Thyroid gland (tissue), 4 donors: Measurements from ENCODE around the gene CCDC78. TPM values are rescaled to one million over a fixed set of nuclear protein-coding genes. Genes with fewer than 3 reads are reported as not detected.

ENCODE experiments used
- DNase-seq, 2 donors: peaks; one replicate each; pipeline ENCODE4 v3.0.0-alpha.2; 2019
- H3K27ac ChIP-seq, 3 donors: fragments of 200-600 bp; sonication (generic); 1 replicate in 2 of 3; 2 replicates in 1 of 3; pipeline ENCODE4 v1.5.1; 2016 to 2019; ENCODE audit warnings: mild to moderate bottlenecking in 1 of 3, moderate library complexity in 1 of 3
- H3K27me3 ChIP-seq: fragments of 200-600 bp; sonication (generic); one replicate; pipeline ENCODE4 v1.5.1; 2019
- H3K36me3 ChIP-seq, 2 donors: fragments of 200-600 bp; sonication (generic); one replicate each; pipeline ENCODE4 v1.5.1; 2016 to 2019
- H3K4me1 ChIP-seq, 2 donors: fragments of 200-600 bp; sonication (generic); one replicate each; pipeline ENCODE4 v1.5.1; 2017 to 2019
- H3K4me3 ChIP-seq, 3 donors: fragments of 200-600 bp; sonication (generic); replicated peaks in 1 of 3; 1 replicate in 2 of 3; 2 replicates in 1 of 3; pipeline ENCODE4 v1.5.1; 2016; ENCODE audit warnings: mild to moderate bottlenecking in 1 of 3
- H3K9me3 ChIP-seq: fragments of 200-600 bp; sonication (generic); one replicate; pipeline ENCODE4 v1.5.1; 2017
- POLR2A ChIP-seq, 2 donors: fragments of 450-650 bp; IDR thresholded peaks; one replicate each; pipeline ENCODE4 v1.6.1; 2017; ENCODE audit warnings: antibody characterized with exemption in 2 of 2, mild to moderate bottlenecking in 2 of 2, moderate library complexity in 1 of 2
- WGBS, 2 donors: methylation state at CpG; one replicate each; pipeline ENCODE4 v1.1.5; 2017; 5-methylcytosine and 5-hydroxymethylcytosine counted together
- intact Hi-C: fragments of 100-400 bp; cut with DNase I; formaldehyde crosslinking; loops from one replicate; pipeline ENCODE4 v1.15.1; 2023
- total RNA-seq, 4 donors: library from RNA; depleted of rRNA; stranded (reverse); fragments of >200 nt; gene quantifications; one replicate each; pipeline ENCODE4 v1.2.3, GENCODE V29; 2016
- TF ChIP-seq, protein P1 (sequence below), 6 experiments: fragments of 200-600 bp in 3 of 6; fragments of 450-650 bp in 3 of 6; sonication (generic) in 3 of 6; IDR thresholded peaks; one replicate each; pipeline ENCODE4 v1.5.1; 2016 to 2019; ENCODE audit warnings: antibody characterized with exemption in 6 of 6, mild to moderate bottlenecking in 2 of 6, inconsistent platforms in 1 of 6, moderate library complexity in 1 of 6

Gene CCDC78
- total RNA-seq, 4 donors from 2014 or later, result 0.27 TPM; not detected in 3

DNA sequence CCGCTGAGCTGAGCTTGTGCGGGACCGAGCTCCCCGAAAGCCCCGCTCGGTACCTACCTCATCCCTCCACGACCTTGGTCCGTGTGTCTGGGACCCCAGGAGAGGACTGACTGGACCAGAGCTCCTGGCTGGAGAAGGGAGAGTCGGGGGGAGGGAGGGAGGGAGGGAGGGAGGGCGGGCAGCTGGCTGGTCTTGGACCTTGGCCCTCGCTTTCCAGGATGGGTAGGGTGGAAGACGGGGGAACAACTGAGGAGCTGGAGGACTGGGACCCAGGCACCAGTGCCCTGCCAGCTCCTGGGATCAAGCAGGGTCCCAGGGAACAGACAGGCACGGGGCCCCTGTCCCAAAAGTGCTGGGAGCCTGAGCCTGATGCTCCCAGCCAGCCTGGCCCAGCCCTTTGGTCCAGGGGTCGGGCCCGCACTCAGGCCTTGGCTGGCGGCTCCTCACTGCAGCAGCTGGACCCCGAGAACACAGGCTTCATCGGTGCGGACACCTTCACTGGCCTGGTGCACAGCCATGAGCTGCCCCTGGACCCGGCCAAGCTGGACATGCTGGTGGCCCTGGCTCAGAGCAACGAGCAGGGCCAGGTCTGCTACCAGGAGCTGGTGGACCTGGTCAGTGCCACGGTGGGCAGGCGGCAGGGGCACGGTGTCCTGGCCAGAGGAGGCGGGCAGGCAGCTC is 50.2 kb downstream of the CCDC78 start:
- TF ChIP-seq POLR2A (IDR thresholded peaks at IDR 0.05), result no peak
- TF ChIP-seq, protein P1, sequence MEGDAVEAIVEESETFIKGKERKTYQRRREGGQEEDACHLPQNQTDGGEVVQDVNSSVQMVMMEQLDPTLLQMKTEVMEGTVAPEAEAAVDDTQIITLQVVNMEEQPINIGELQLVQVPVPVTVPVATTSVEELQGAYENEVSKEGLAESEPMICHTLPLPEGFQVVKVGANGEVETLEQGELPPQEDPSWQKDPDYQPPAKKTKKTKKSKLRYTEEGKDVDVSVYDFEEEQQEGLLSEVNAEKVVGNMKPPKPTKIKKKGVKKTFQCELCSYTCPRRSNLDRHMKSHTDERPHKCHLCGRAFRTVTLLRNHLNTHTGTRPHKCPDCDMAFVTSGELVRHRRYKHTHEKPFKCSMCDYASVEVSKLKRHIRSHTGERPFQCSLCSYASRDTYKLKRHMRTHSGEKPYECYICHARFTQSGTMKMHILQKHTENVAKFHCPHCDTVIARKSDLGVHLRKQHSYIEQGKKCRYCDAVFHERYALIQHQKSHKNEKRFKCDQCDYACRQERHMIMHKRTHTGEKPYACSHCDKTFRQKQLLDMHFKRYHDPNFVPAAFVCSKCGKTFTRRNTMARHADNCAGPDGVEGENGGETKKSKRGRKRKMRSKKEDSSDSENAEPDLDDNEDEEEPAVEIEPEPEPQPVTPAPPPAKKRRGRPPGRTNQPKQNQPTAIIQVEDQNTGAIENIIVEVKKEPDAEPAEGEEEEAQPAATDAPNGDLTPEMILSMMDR (IDR thresholded peaks at IDR 0.05), result no peak
- WGBS, 2 donors, result 57 to 61% methylated on average over 4 to 12 of the region's 25 CpGs
- Histone ChIP-seq H3K4me3 (no peak overlapping the region), H3K36me3 (peaks cover 19 to 26% of the 10 kb centered on the region in 2 donors), H3K4me1 (peaks cover 15 to 22% of the 10 kb centered on the region in 2 donors), H3K9me3 (no peaks in the 10 kb centered on the region), H3K27me3 (no peaks in the 10 kb centered on the region), H3K27ac (no peak overlapping the region)
- DNase-seq, result no peak
- intact Hi-C loops, result no loop called here

DNA sequence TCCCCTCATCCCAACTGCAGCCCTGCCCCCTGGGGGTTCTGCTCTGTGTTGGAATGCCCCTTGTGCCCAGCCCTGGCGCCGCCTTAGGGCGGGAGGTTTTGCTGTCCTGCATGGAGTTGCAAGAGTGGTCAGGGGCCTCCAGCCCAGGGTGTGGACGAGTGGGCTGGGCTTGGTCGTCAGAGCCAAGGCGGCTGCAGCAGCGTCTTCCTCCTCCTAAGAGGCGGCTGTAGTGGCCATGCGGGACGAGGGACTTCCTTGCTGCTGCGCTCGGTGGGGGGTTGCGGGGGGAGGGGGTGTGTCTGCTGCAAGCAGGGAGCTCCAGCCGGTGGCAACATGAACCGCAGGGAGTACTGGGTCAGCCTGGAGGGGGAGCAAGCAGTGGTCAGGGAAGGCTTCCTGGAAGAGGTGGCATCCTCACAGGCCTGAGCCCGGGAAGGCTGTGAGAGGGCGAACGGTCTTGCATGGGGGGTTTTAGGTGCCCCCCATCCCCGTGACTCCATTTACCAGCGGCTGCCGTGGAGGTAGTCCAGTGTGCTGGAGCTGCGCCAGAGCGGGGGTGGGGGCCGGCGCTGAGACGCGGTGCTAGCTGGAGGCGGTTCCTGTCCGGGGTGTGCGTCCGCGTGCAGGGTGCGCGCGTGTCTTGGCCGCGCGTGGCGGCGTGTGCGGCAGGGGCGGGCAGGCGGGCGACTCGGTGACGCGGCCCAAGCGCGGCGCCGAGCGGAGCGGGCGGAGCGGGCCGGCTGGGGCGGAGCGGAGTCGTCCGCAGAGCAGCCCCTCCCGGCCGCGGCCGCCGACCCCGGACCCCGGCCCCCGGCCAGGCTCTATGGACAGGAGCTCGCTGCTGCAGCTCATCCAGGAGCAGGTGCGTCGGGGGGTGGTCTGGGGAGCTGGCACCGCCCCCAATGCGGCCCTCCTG is 51.0 kb downstream of the CCDC78 start, which contains the start of gene RHBDL1:
Gene RHBDL1, plus strand, starts transcription at position 704 of the 916 bp plus-strand sequence. Its CDS starts 120 bp downstream, at position 824.
- Histone ChIP-seq H3K4me1 (peaks cover 11 to 20% of the 10 kb centered on the region in 2 donors), H3K4me3 (no peak within 1 kb of the TSS), H3K36me3 (peaks cover 27 to 34% of the 10 kb centered on the region in 2 donors), H3K27ac (no peak within 1 kb of the TSS), H3K9me3 (no peaks in the 10 kb centered on the region), H3K27me3 (no peaks in the 10 kb centered on the region)
- WGBS, 2 donors, result 14 to 29% methylated on average over 11 to 14 of the region's 73 CpGs
- DNase-seq, result peak; percentile 38 to 42
- intact Hi-C loops, result no loop called here
- TF ChIP-seq, protein P1 (IDR thresholded peaks at IDR 0.05), result no peak
- no peak for TF ChIP-seq POLR2A (IDR thresholded peaks at IDR 0.05)

DNA sequence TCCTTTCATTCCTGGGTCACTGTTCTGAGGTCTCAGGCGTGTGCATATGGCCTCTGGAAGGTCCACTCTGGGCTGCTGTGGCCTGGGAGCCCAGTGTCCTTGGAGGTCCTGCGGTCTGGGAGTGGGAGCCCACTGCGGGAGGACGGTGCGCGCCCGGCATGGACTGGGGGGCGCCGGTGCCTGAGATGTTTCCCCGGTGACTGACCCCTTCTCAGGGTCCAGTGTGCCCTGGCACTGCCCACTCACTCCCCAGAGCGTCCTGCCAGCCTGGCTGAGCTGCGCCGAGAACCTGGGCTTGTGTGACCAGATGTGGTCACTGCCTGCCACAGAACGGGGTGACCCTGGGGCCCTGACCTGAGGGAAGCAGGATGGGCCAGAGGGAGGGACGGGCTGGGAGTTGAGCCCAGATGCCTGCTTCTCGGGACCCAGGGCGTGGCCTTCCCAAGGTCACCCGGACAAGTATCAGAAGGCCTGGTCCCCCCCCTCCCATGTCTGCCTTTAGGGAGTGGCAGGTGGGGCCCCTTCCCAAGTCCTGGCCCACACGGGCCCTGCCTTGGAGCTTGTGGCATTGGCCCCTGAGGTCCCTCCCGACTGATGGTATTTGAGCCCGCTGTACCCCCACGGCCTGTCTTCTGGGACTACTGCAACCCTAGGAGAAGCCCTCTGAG is 51.9 kb downstream of the CCDC78 start:
- WGBS, 2 donors, result 83 to 88% methylated on average over 4 to 12 of the region's 22 CpGs
- no peak for DNase-seq
- TF ChIP-seq, protein P1 (IDR thresholded peaks at IDR 0.05), result no peak
- TF ChIP-seq POLR2A (IDR thresholded peaks at IDR 0.05), result no peak
- Histone ChIP-seq H3K36me3 (peaks cover 33 to 43% of the 10 kb centered on the region in 2 donors), H3K27me3 (no peaks in the 10 kb centered on the region), H3K9me3 (no peaks in the 10 kb centered on the region), H3K4me1 (peaks cover 8 to 18% of the 10 kb centered on the region in 2 donors), H3K27ac (no peak overlapping the region), H3K4me3 (no peak overlapping the region)
- intact Hi-C loops, result no loop called here

DNA sequence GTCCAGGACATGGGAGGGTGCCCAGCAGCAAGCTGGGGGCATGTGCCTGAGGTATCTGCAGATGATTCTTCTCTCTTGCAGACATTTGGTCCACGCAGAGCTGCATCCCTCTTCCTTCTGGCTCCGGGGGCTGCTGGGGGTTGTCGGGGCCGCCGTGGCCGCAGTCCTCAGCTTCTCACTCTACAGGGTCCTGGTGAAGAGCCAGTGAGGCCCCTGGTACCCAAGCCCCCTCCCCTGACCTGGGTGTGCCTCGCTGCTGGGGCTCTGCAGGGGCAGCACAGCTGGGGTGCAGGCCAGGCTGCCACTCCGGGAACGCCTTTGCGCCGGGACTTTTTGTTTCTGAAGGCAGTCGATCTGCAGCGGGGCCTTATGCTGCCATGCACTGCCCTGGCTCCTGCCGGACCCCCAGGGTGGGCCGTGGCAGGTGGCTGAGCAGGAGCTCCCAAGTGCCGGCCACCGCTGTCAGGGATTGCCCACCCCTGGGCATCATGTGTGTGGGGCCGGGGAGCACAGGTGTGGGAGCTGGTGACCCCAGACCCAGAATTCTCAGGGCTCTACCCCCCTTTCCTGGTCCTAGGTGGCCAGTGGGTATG is 52.7 kb downstream of the CCDC78 start:
- H3K27me3 ChIP-seq, result no peaks in the 10 kb centered on the region
- WGBS, 2 donors, result 90% methylated on average over 11 of the region's 18 CpGs; no CpG with 5 or more reads in 1 of the 2 donors
- H3K36me3 ChIP-seq, result peaks cover 33 to 44% of the 10 kb centered on the region in 2 donors
- no peak for DNase-seq
- no peak overlapping the region for H3K4me3 ChIP-seq
- H3K4me1 ChIP-seq, result peaks cover 11 to 21% of the 10 kb centered on the region in 2 donors
- no peak for TF ChIP-seq POLR2A (IDR thresholded peaks at IDR 0.05)
- TF ChIP-seq, protein P1 (IDR thresholded peaks at IDR 0.05), result no peak
- no peaks in the 10 kb centered on the region for H3K9me3 ChIP-seq
- intact Hi-C loops, result no loop called here
- no peak overlapping the region for H3K27ac ChIP-seq
